A673 (cell line): Measurements from ENCODE around the gene KIRREL3. TPM values are rescaled to one million over a fixed set of nuclear protein-coding genes. Genes with fewer than 3 reads are reported as not detected.

Source experiments
- BruUV-seq: library from RNA; stranded (reverse); fragments of 400-500 nt; replicated peaks from 2 replicates; lab custom pipeline; 2021; lab: Mats Ljungman, UMichigan
- CTCF ChIA-PET: fragments of 300-600 bp; sonication (Branson Sonifier 250); formaldehyde crosslinking; loops from one replicate; lab custom pipeline; 2022; ENCODE audit warnings: antibody characterized with exemption; lab: Charles Lee
- POLR2A ChIA-PET: fragments of 300-600 bp; sonication (Branson Sonifier 250); formaldehyde crosslinking; loops from one replicate; lab custom pipeline; 2022; ENCODE audit warnings: antibody characterized with exemption; ENCODE audit not compliant: low non-redundant PET; lab: Charles Lee
- DNase-seq: peaks from one replicate; pipeline ENCODE4 v3.0.0-alpha.2; 2015; ENCODE audit warnings: low spot score
- H3K27ac ChIP-seq: fragments of 200-600 bp; sonication (generic); 2 replicates; pipeline ENCODE4 v1.5.1; 2016; ENCODE audit warnings: mixed run types, low read depth, mild to moderate bottlenecking, mixed read lengths, antibody characterized with exemption, low read length; ENCODE audit not compliant: poor library complexity, severe bottlenecking
- H3K27me3 ChIP-seq: fragments of 200-600 bp; sonication (generic); replicated peaks from 2 replicates; pipeline ENCODE4 v1.6.1; 2017; ENCODE audit warnings: mixed run types, low read depth, mild to moderate bottlenecking, mixed read lengths, antibody characterized with exemption, low read length; ENCODE audit not compliant: insufficient read depth, poor library complexity
- H3K36me3 ChIP-seq: fragments of 200-600 bp; sonication (generic); 2 replicates; pipeline ENCODE4 v1.6.1; 2016; ENCODE audit warnings: mixed run types, mild to moderate bottlenecking, mixed read lengths, antibody characterized with exemption, low read length; ENCODE audit not compliant: insufficient read depth, poor library complexity, severe bottlenecking
- H3K4me1 ChIP-seq: fragments of 200-600 bp; sonication (generic); 2 replicates; pipeline ENCODE4 v1.6.1; 2017; ENCODE audit warnings: mixed run types, mild to moderate bottlenecking, mixed read lengths, antibody characterized with exemption, low read length; ENCODE audit not compliant: insufficient read depth, poor library complexity, severe bottlenecking
- H3K4me3 ChIP-seq: fragments of 200-600 bp; sonication (generic); 2 replicates; pipeline ENCODE4 v1.5.1; 2016; ENCODE audit warnings: low read depth, mixed run types, mild to moderate bottlenecking, mixed read lengths, low read length; ENCODE audit not compliant: poor library complexity, severe bottlenecking
- H3K9me3 ChIP-seq: fragments of 200-600 bp; sonication (generic); 2 replicates; pipeline ENCODE4 v1.6.1; 2016; ENCODE audit warnings: mixed run types, low read depth, mild to moderate bottlenecking, mixed read lengths, antibody characterized with exemption, low read length; ENCODE audit not compliant: poor library complexity, severe bottlenecking
- CTCF ChIP-seq: fragments of 300-800, 200-600 bp; sonication (generic); conservative IDR thresholded peaks from 2 replicates; pipeline ENCODE4 v1.5.1; 2017; ENCODE audit warnings: low read depth, mild to moderate bottlenecking, antibody characterized with exemption, low read length, moderate library complexity, mixed read lengths
- EZH2 ChIP-seq: fragments of 200-600 bp; sonication (generic); IDR thresholded peaks from 2 replicates; pipeline ENCODE4 v1.6.1; 2017; ENCODE audit warnings: borderline replicate concordance, low read depth, mild to moderate bottlenecking, mixed read lengths, antibody characterized with exemption, low read length; ENCODE audit not compliant: poor library complexity, severe bottlenecking
- intact Hi-C: fragments of 100-400 bp; cut with micrococcal nuclease; formaldehyde crosslinking; loops from one replicate; pipeline ENCODE4 v1.10.0; 2022; ENCODE audit not compliant: unreplicated experiment
- total RNA-seq: library from RNA; stranded (reverse); gene quantifications from 2 replicates; pipeline ENCODE4 v1.2.3, GENCODE V29; 2021

Gene KIRREL3
- total RNA-seq, 1 experiment from 2014 or later: not detected

DNA sequence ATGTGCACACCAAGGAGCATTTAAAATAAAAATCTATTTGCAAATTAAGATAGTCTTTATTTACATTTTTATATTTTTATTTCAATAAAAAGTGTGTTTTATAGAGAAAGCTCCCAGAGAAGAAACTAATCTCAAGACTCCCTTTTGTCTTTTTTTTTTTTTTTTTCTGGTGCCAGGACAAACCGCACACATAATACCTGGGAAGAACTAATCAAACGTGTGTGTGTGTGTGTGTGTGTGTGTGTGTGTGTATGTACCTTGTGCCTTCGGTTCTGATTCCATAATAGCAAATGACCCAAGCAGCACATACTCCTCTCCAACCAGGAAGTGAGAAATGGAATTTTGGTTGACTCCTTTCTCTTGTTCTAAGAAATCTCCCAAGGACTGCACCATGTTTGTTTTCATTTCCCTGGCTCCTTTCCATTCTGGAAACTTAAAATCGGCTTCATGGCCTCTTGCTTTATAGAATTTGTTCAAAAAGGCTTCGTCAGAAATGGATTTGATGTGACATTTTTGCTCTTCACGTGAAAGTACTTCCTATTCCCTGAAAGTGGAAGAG lies 579.8 kb downstream of the KIRREL3 start:
- no peak overlapping the region for H3K4me3 ChIP-seq
- no peaks in the 10 kb centered on the region for H3K36me3 ChIP-seq
- H3K27ac ChIP-seq: no peak overlapping the region
- DNase-seq: no peak
- no TSS peak for BruUV-seq
- CTCF ChIA-PET: no interaction called here
- intact Hi-C loops: no loop called here
- no peak for TF ChIP-seq CTCF
- no peak for TF ChIP-seq EZH2
- no peaks in the 10 kb centered on the region for H3K9me3 ChIP-seq
- POLR2A ChIA-PET: no interaction called here
- H3K4me1 ChIP-seq: peaks cover 3% of the 10 kb centered on the region
- no peaks in the 10 kb centered on the region for H3K27me3 ChIP-seq

DNA sequence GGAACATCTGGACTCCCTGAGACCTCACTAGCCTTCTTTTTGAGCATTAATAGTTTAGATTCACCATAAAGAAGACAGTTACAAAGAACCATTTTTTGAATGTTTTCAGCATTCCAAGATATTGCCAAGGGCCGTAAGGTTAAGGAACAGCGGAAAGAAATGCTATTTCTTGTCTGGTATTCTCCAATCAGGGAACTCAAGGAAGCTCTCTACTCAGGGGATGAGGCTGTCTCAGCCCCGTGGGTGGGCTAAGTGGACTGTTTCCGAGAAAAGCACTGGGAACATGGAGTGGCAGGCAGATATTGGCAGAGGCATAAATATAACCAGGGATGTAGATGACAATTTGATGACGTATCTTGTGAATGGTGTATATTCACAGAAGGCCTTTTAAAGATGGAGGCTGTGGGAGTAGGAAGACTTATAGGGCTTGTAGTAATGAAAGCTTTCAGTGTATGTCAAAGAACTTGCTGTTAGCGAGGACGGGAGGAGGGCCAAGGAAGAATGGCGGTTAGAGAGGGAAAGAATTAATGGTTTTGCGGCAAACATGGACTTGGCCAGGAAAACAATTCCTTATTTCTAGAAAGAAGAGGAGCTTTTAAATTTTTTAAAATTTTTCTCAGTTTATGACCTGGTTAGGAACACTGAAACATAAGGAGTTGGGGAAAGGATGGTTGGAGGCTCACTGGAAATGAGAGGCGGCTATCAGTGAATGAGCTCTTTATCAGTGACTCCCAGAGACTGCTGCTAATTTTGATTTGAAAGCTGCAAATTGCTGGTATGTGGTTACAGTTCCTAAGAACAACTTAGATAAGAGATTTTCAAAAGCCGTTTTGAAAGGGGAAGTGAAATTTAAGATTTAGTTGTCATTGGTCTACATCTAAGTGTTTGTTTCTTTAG lies 580.5 kb downstream of the KIRREL3 start:
- Histone ChIP-seq H3K27ac (no peak overlapping the region), H3K4me1 (peaks cover 3% of the 10 kb centered on the region), H3K27me3 (no peaks in the 10 kb centered on the region), H3K36me3 (no peaks in the 10 kb centered on the region), H3K9me3 (no peaks in the 10 kb centered on the region), H3K4me3 (no peak overlapping the region)
- CTCF ChIA-PET: interaction anchor here (1.9 kb wide), 1 partner anchor 112 kb away, joined by 5 read pairs; no protein-coding TSS in a partner anchor
- DNase-seq: no peak
- intact Hi-C loops: loop anchor here (5.0 kb wide), 1 partner anchor 108 kb away; no protein-coding TSS in a partner anchor
- no peak for TF ChIP-seq EZH2
- no peak for TF ChIP-seq CTCF
- BruUV-seq: no TSS peak
- POLR2A ChIA-PET: no interaction called here

GRCh38 chr11:126418887-126419286 lies 581.7 kb downstream of the KIRREL3 start:
- no peaks in the 10 kb centered on the region for H3K27me3 ChIP-seq
- TF ChIP-seq CTCF: no peak
- no peak for TF ChIP-seq EZH2
- no peaks in the 10 kb centered on the region for H3K36me3 ChIP-seq
- ChIA-PET POLR2A (no interaction called here), CTCF (interaction anchor here (1.1 to 1.9 kb wide), 2 partner anchors 62 to 111 kb away, joined by 4 to 5 read pairs; no protein-coding TSS in a partner anchor)
- no peaks in the 10 kb centered on the region for H3K9me3 ChIP-seq
- peaks cover 3% of the 10 kb centered on the region for H3K4me1 ChIP-seq
- no peak for DNase-seq
- intact Hi-C loops: loop anchor here (5.0 kb wide), 1 partner anchor 107 kb away; no protein-coding TSS in a partner anchor
- BruUV-seq: no TSS peak
- no peak overlapping the region for H3K4me3 ChIP-seq
- no peak overlapping the region for H3K27ac ChIP-seq
